Tibial artery (tissue), 4 donors: ENCODE measurements around the gene MYL9.
A peak's percentile ranks its signal among the peaks of the same experiment; 100 is the strongest.

Source experiments
- DNase-seq, 2 donors: peaks; one replicate each; pipeline ENCODE4 v3.0.0-alpha.2; 2019
- H3K27ac ChIP-seq, 2 donors: fragments of 200-600 bp; sonication (generic) in 1 of 2; 1 replicate in 1 of 2; 2 replicates in 1 of 2; pipeline ENCODE4 v1.5.1; 2018 to 2019; ENCODE audit warnings: mild to moderate bottlenecking in 1 of 2
- H3K27me3 ChIP-seq, 2 donors: fragments of 200-600 bp; sonication (generic) in 1 of 2; one replicate each; pipeline versions ENCODE4 v1.5.1 to v1.6.0; 2016 to 2019
- H3K36me3 ChIP-seq, 3 donors: fragments of 200-600 bp; sonication (generic) in 2 of 3; one replicate each; pipeline ENCODE4 v1.5.1; 2016 to 2019; ENCODE audit warnings: mild to moderate bottlenecking in 2 of 3
- H3K4me1 ChIP-seq, 4 donors: fragments of 200-600 bp; sonication (generic) in 2 of 4; 1 replicate in 3 of 4; 2 replicates in 1 of 4; pipeline ENCODE4 v1.5.1; 2016 to 2019
- H3K4me3 ChIP-seq, 2 donors: fragments of 200-600 bp; sonication (generic) in 1 of 2; 1 replicate in 1 of 2; 2 replicates in 1 of 2; pipeline ENCODE4 v1.5.1; 2018 to 2019; ENCODE audit warnings: mild to moderate bottlenecking in 2 of 2
- H3K9me3 ChIP-seq, 3 donors: fragments of 200-600 bp; sonication (generic) in 1 of 3; one replicate each; pipeline ENCODE4 v1.5.1; 2016 to 2019
- intact Hi-C: fragments of 100-400 bp; cut with DNase I; formaldehyde crosslinking; loops from one replicate; pipeline ENCODE4 v1.15.0; 2023; ENCODE audit warnings: low total_unique reads
- TF ChIP-seq, protein P1 (sequence below), 2 experiments: fragments of 200-600 bp in 1 of 2; fragments of 450-650 bp in 1 of 2; IDR thresholded peaks; one replicate each; pipeline ENCODE4 v1.5.1; 2017 to 2019; ENCODE audit warnings: antibody characterized with exemption in 2 of 2, mild to moderate bottlenecking in 1 of 2, moderate library complexity in 1 of 2

MYL9 gene

DNA sequence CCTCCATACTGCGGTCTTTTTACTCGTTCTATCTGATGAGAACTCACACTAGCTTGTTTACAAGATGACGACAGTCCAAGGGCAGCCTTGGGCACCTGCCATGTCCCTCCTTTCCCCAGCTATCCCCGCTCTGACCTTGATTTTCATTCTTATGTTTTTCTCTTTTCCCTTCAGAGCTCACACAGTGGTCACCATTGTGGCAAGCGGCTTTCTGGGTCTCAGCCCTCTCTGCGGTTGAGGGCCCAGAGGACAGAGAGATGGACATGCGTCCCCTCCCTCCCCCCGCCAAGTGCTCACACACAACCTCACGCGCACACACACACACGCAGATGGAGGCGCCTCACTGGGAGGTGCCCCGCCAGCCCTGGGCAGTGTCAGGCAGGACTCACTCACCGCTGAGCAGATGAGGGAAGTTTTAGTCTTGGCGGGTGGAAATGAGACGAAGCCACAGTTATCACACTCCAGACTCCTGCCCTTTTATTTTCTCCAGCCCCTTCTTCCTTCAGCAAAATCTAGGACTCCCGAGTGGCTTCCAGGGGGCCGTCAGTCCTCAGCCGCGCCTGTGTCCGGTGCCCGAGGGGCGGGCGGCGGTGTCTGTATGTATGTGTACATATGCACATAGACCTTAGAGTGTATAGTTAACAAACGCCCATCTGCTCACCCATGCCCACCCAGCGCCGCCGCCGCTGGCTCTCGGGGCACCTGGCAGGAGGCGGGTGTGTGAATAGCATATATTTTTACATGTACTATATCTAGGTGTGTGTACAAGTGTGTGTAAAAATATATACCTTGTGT lies 13.8 kb upstream of the MYL9 start:
- Histone ChIP-seq H3K9me3 (no peaks in the 10 kb centered on the region), H3K27me3 (no peaks in the 10 kb centered on the region), H3K4me3 (no peak overlapping the region), H3K36me3 (peaks cover 45 to 63% (median 54%) of the 10 kb centered on the region in 3 donors), H3K4me1 (peaks cover 0 to 20% (median 10%) of the 10 kb centered on the region in 4 donors), H3K27ac (peak overlapping the region in 1 of 2 donors; percentile 49)
- TF ChIP-seq, protein P1, sequence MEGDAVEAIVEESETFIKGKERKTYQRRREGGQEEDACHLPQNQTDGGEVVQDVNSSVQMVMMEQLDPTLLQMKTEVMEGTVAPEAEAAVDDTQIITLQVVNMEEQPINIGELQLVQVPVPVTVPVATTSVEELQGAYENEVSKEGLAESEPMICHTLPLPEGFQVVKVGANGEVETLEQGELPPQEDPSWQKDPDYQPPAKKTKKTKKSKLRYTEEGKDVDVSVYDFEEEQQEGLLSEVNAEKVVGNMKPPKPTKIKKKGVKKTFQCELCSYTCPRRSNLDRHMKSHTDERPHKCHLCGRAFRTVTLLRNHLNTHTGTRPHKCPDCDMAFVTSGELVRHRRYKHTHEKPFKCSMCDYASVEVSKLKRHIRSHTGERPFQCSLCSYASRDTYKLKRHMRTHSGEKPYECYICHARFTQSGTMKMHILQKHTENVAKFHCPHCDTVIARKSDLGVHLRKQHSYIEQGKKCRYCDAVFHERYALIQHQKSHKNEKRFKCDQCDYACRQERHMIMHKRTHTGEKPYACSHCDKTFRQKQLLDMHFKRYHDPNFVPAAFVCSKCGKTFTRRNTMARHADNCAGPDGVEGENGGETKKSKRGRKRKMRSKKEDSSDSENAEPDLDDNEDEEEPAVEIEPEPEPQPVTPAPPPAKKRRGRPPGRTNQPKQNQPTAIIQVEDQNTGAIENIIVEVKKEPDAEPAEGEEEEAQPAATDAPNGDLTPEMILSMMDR (IDR thresholded peaks at IDR 0.05) = no peak
- intact Hi-C loops = no loop called here
- DNase-seq = peak in 1 of 2 donors; percentile 56

DNA sequence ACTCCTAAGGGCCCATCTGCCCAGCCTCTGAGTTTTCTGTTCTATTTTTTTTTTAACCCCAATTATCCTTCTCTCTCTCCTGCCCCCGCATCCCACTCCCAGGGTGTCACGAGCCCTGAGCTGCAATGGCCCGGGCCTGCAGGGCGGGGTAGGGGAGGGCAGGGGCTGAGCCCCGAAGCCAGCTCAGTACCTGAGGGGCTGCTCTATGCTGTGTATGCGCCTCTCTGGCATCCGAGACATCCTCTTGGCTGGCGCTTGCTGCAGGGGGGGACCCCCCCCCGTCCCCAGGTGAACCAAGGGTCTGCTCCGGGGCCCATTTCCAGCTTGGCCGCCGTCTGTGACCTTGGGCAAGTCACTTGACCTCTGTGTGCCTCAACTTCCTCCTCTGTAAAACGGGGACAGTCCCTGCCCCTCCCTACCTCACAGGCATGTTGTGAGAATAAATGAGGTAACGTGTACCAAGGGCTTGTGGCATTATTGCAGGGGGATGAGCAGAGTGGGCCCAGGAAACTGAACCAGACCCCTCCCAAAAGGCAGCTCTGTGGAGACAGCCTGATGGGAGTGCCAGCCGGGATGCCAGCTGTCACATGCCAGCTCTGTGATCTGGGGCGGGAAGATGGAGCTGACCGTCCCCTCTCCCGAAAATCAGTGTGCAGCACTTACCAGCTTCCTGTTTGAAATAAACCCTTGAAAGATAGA lies 13.0 kb upstream of the MYL9 start:
- Histone ChIP-seq H3K4me1 (peaks cover 0 to 12% (median 3%) of the 10 kb centered on the region in 4 donors), H3K27ac (peak overlapping the region in 1 of 2 donors; percentile 8), H3K36me3 (peaks cover 45 to 57% (median 54%) of the 10 kb centered on the region in 3 donors), H3K27me3 (no peaks in the 10 kb centered on the region), H3K9me3 (no peaks in the 10 kb centered on the region), H3K4me3 (no peak overlapping the region)
- intact Hi-C loops = no loop called here
- TF ChIP-seq, protein P1 (IDR thresholded peaks at IDR 0.05) = no peak
- peak in 1 of 2 donors; percentile 49 for DNase-seq

DNA sequence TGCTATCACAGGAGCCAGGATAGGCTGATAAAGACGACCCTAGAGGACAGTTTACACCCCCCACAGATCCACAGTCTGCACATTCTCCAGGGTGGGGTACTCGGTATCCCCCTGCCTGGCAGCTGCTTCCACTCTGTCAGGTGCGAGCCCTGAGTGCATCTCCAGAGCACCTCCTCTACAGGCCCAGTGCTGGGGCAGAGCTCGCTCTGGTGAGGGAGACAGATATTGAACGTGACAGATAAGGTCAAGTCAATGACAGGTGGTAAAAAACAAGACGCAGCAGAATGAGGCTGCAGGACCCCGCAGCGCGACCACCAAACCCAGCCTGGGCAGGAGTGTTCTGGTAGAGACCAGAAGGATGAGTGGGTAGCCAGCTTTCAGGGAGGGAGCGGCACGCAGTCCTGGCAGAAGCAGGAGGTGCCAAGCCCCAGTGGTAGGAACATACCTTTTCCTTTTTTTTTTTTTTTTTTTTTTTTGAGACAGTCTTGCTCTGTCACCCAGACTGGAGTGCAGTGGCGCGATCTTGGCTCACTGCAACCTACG lies 12.4 kb upstream of the MYL9 start:
- intact Hi-C loops = no loop called here
- Histone ChIP-seq H3K36me3 (peaks cover 40 to 51% (median 50%) of the 10 kb centered on the region in 3 donors), H3K27ac (no peak overlapping the region), H3K27me3 (no peaks in the 10 kb centered on the region), H3K4me3 (no peak overlapping the region), H3K9me3 (no peaks in the 10 kb centered on the region), H3K4me1 (peaks cover 0 to 5% (median 0%) of the 10 kb centered on the region in 4 donors)
- TF ChIP-seq, protein P1 (IDR thresholded peaks at IDR 0.05) = no peak
- DNase-seq = peak in 1 of 2 donors; percentile 51

DNA sequence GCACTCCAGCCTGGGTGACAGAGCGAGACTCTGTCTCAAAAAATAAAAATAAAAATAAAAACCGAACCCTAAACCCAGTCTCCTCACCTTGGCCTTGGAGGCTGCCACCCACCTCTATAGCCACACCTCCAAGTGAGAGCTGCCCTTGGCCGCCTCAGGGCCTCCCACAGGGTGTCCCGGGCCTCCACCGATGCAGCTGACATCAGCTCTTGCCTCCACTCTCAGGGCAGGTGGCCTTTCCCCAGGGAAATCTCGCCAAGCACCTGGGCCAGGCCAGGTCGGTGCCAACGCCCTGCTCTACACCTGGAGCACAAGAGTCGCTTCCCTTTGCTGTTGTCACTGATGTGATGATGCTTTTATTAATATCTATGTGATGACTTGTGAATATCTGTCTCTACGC lies 8.9 kb upstream of the MYL9 start:
- TF ChIP-seq, protein P1 (IDR thresholded peaks at IDR 0.05) = no peak
- intact Hi-C loops = no loop called here
- H3K9me3 ChIP-seq = no peaks in the 10 kb centered on the region
- peaks cover 12 to 16% (median 16%) of the 10 kb centered on the region in 3 donors for H3K36me3 ChIP-seq
- H3K4me1 ChIP-seq = peaks cover 0 to 18% (median 2%) of the 10 kb centered on the region in 4 donors
- peak; percentile 13 to 63 for DNase-seq
- no peak overlapping the region for H3K4me3 ChIP-seq
- no peak overlapping the region for H3K27ac ChIP-seq
- no peaks in the 10 kb centered on the region for H3K27me3 ChIP-seq

DNA sequence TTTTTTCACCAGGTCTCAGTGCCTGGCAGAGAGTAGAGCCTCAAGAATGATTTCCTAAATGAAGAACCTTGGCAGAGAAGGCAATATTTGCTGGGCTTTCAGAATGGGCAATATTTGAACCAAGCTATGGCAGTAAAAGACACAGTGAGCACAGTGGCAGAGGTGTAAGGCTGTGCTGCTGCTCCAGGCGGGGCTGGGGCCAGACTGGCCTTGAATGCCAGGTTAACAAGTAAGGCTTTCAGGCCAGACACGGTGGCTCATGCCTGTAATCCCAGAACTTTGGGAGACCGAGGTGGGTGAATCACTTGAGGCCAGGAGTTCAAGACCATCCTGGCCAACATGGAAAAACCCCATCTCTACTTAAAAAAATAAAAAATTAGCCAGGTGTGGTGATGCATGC lies 8.5 kb upstream of the MYL9 start:
- peak in 1 of 2 donors; percentile 54 for DNase-seq
- H3K4me1 ChIP-seq = peaks cover 0 to 22% (median 4%) of the 10 kb centered on the region in 4 donors
- H3K27me3 ChIP-seq = no peaks in the 10 kb centered on the region
- H3K36me3 ChIP-seq = peaks cover 8 to 12% (median 12%) of the 10 kb centered on the region in 3 donors
- H3K4me3 ChIP-seq = no peak overlapping the region
- no peaks in the 10 kb centered on the region for H3K9me3 ChIP-seq
- intact Hi-C loops = no loop called here
- H3K27ac ChIP-seq = no peak overlapping the region
- TF ChIP-seq, protein P1 (IDR thresholded peaks at IDR 0.05) = no peak
